SU-DHL-6 (cell line): ENCODE data around the gene POU4F1.
"Not testable (repeated sequence)": the region's sequence is repeated elsewhere in the genome, so short reads cannot be mapped to it uniquely, and the experiment has no call there.

ENCODE experiments used
- CTCF ChIP-seq: fragments of 200-600 bp; sonication (generic); IDR thresholded peaks from one replicate; pipeline ENCODE4 v1.5.1; 2017; ENCODE audit warnings: antibody characterized with exemption, mild to moderate bottlenecking, low read length, moderate library complexity; ENCODE audit not compliant: insufficient read depth, poor library complexity, severe bottlenecking
- EZH2phosphoT487 ChIP-seq: fragments of 200-600 bp; sonication (generic), shearing (Covaris generic); conservative IDR thresholded peaks from 2 replicates; pipeline ENCODE4 v1.6.1; 2018; ENCODE audit warnings: mild to moderate bottlenecking, antibody characterized with exemption, low read length, moderate library complexity, mixed read lengths

- TF ChIP-seq CTCF, EZH2phosphoT487: not testable (repeated sequence)
Measured at GRCh38 chr13:78647109-78647678, 43.8 kb upstream of the POU4F1 start.
